ENCODE measurements around the gene URAD.

Gene URAD

GRCh38 chr13:27961227-27962085 lies 27.0 kb downstream of the URAD start:
- no peak for TF ChIP-seq CTCF (conservative IDR thresholded peaks at IDR 0.05; ENCODE audit: low read depth, low read length)
- no peak overlapping the region for H3K4me3 ChIP-seq (ENCODE audit: low read depth, low read length)
- DNase-seq (ENCODE audit: low read depth), result no peak

- DNase-seq (ENCODE audit: low read depth), result peak; percentile 43
Observed at GRCh38 chr13:27960362-27961226, 27.9 kb downstream of the URAD start.

DNA sequence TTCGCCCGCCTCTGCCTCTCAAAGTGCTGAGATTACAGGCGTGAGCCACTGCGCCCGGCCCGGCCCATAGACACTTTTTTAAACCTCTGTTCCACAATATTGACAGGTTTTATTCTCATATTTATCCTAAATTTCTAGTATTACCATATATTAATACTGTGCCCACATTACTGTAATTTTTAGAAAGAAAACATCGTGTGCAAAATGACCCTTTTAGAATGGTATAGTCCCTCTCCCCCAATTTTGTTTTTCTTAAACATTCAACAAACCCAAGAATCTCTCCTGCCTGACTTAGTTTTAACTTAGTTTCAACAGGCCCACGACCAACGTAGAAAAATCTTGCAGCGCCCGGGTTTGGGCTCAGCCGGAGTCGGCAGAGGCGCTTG lies 28.5 kb downstream of the URAD start:
- no peak for DNase-seq (ENCODE audit: low read depth)

More at GRCh38 chr13:27960362-27961226, 27.9 kb downstream of the URAD start:
- peak; percentile 25 for TF ChIP-seq CTCF (conservative IDR thresholded peaks at IDR 0.05; ENCODE audit: low read depth, low read length)
- no peak overlapping the region for H3K4me3 ChIP-seq (ENCODE audit: low read depth, low read length)

DNA sequence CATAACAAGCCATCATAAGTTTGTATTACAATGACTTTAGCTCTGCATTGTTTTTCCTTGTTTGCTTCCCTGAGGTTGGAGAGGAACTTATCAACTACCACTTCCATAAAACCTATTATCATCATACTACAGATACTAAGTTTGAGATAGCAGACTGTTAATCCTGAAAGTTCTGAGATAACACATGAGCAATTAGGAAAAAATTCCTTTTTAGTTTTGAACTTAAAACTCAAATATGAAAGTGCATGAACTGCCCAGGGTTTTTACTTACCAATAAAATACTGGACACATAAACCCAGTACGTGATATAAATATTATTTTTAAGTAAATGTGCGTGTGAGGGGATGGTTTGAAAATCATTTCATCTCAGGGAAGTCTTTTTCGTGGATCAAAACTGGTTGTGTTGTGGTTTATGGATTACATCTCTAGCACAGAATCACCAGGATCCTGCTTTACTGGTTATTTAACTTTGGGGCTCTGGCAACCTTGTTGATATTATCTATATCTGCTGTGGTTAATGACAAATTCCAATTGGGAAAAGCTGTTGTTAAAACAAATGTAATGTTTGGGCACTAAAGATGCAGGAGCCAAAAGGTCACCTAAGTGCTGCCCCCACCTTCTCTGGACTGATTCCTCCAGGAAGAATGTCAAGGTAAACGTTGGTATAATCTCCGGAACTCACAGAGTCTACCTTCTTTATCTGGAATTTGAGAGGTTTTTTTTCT lies 31.8 kb downstream of the URAD start:
- no peak for DNase-seq (ENCODE audit: low read depth)
- no peak overlapping the region for H3K4me3 ChIP-seq (ENCODE audit: low read depth, low read length)
- no peak for TF ChIP-seq CTCF (conservative IDR thresholded peaks at IDR 0.05; ENCODE audit: low read depth, low read length)

More for the DNA sequence above, 28.5 kb downstream of the URAD start:
- no peak for TF ChIP-seq CTCF (conservative IDR thresholded peaks at IDR 0.05; ENCODE audit: low read depth, low read length)
- H3K4me3 ChIP-seq (ENCODE audit: low read depth, low read length), result no peak overlapping the region

- H3K4me3 ChIP-seq (ENCODE audit: low read depth, low read length), result no peak overlapping the region
- TF ChIP-seq CTCF (conservative IDR thresholded peaks at IDR 0.05; ENCODE audit: low read depth, low read length), result no peak
- no peak for DNase-seq (ENCODE audit: low read depth)
Observed at GRCh38 chr13:27955014-27955591, 33.4 kb downstream of the URAD start.

DNA sequence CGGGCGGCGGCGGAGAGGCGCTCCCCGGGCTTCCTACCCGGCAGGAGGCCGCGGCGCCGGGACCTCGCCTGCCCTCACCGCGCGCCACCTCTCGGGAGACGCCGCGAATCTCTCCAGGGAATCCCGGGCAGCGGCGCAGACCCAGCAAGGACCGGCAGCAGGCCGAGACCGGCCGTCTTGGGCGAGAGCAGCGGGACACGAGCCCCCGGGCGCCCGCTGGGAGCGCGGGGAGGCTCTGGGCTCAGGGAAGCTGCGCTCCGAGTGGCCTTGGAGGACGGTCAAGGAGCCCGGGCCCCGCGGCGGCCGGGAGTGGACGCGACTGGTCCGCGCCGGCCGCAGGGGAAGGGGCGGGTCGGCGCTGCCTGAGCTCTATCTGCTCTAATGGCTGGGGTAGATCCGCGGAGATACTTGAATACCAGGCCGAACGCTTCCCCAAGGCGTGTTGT lies 34.1 kb downstream of the URAD start:
- peak overlapping the region; percentile 39 for H3K4me3 ChIP-seq (ENCODE audit: low read depth, low read length)
- TF ChIP-seq CTCF (conservative IDR thresholded peaks at IDR 0.05; ENCODE audit: low read depth, low read length), result no peak
- DNase-seq (ENCODE audit: low read depth), result no peak
